GM23338 (cell line): ENCODE measurements around the gene MYO1A. TPM values are rescaled to one million over a fixed set of nuclear protein-coding genes. Genes with fewer than 3 reads are reported as not detected.
A peak's percentile ranks its signal among the peaks of the same experiment; 100 is the strongest.

Source experiments
- ATAC-seq: fragments of 200-7000 bp; cut with Tn5 transposase; 3 replicates; pipeline ENCODE4 v1.9.1; 2020
- DNase-seq: peaks from one replicate; pipeline ENCODE4 v3.0.0-alpha.2; 2015; ENCODE audit warnings: low spot score
- H2AFZ ChIP-seq: fragments of 200-600 bp; sonication (generic); 2 replicates; pipeline ENCODE4 v1.8.0; 2016; ENCODE audit warnings: antibody characterized with exemption, mild to moderate bottlenecking, moderate library complexity
- H3F3A ChIP-seq: fragments of 200-600 bp; sonication (generic); replicated peaks from 2 replicates; pipeline ENCODE4 v1.8.0; 2017; ENCODE audit warnings: antibody characterized with exemption, mixed run types, low read depth
- H3K27ac ChIP-seq: fragments of 200-600 bp; sonication (generic); 2 replicates; pipeline ENCODE4 v1.6.1; 2016; ENCODE audit warnings: low read depth
- H3K27me3 ChIP-seq: fragments of 200-600 bp; sonication (generic); 2 replicates; pipeline ENCODE4 v1.8.0; 2016; ENCODE audit warnings: mild to moderate bottlenecking, mixed run types, moderate library complexity; ENCODE audit not compliant: insufficient read depth
- H3K36me3 ChIP-seq: fragments of 200-600 bp; sonication (generic); 2 replicates; pipeline ENCODE4 v1.8.0; 2016; ENCODE audit warnings: mild to moderate bottlenecking; ENCODE audit not compliant: insufficient read depth
- H3K4me1 ChIP-seq: fragments of 200-600 bp; sonication (generic); 2 replicates; pipeline ENCODE4 v1.8.0; 2016; ENCODE audit warnings: mild to moderate bottlenecking, moderate library complexity; ENCODE audit not compliant: insufficient read depth
- H3K4me2 ChIP-seq: fragments of 200-600 bp; sonication (generic); 2 replicates; pipeline ENCODE4 v1.7.1; 2017; ENCODE audit warnings: mixed run types
- H3K4me3 ChIP-seq: fragments of 200-600 bp; sonication (generic); 2 replicates; pipeline ENCODE4 v1.6.1; 2016; ENCODE audit warnings: mixed run types
- H3K79me2 ChIP-seq: fragments of 200-600 bp; sonication (generic); replicated peaks from 2 replicates; pipeline ENCODE4 v1.8.0; 2017; ENCODE audit warnings: mild to moderate bottlenecking; ENCODE audit not compliant: insufficient read depth
- H3K9me2 ChIP-seq: fragments of 200-600 bp; sonication (generic); 2 replicates; pipeline ENCODE4 v1.8.0; 2017; ENCODE audit not compliant: insufficient read depth
- H4K20me1 ChIP-seq: fragments of 200-600 bp; sonication (generic); replicated peaks from 2 replicates; pipeline ENCODE4 v1.8.0; 2017; ENCODE audit warnings: mild to moderate bottlenecking; ENCODE audit not compliant: insufficient read depth
- H3K27ac Mint-ChIP-seq: 2 replicates; pipeline ENCODE4 v1.8.0; 2020; ENCODE audit warnings: inconsistent platforms, mild to moderate bottlenecking, moderate library complexity, mixed read lengths
- H3K27me3 Mint-ChIP-seq: 3 replicates; pipeline ENCODE4 v1.8.0; 2022; ENCODE audit warnings: low read depth, mild to moderate bottlenecking, moderate library complexity, mixed read lengths, inconsistent platforms; ENCODE audit not compliant: insufficient read depth, poor library complexity
- H3K36me3 Mint-ChIP-seq: 3 replicates; pipeline ENCODE4 v1.8.0; 2021; ENCODE audit warnings: low read depth, mild to moderate bottlenecking, inconsistent platforms, moderate library complexity, mixed read lengths
- H3K4me1 Mint-ChIP-seq: 3 replicates; pipeline ENCODE4 v1.8.0; 2020; ENCODE audit warnings: mild to moderate bottlenecking, inconsistent platforms, mixed read lengths
- H3K4me3 Mint-ChIP-seq: 3 replicates; pipeline ENCODE4 v1.8.0; 2021; ENCODE audit warnings: moderate library complexity, mild to moderate bottlenecking, inconsistent platforms, mixed read lengths
- H3K9me3 Mint-ChIP-seq: 3 replicates; pipeline ENCODE4 v1.8.0; 2020; ENCODE audit warnings: moderate library complexity, mild to moderate bottlenecking, inconsistent platforms, mixed read lengths
- CREB1 ChIP-seq: fragments of 250-450 bp; sonication (Bioruptor Pico); IDR thresholded peaks from 2 replicates; pipeline ENCODE4 v1.5.0; 2020; ENCODE audit warnings: low read depth, mild to moderate bottlenecking, moderate library complexity
- CTCF ChIP-seq, 2 experiments: fragments of 200-600 bp in 1 of 2; sonication (generic) in 1 of 2; conservative IDR thresholded peaks; 2 replicates each; pipeline versions ENCODE4 v1.5.1 to v1.6.1; 2016 to 2017; ENCODE audit warnings: antibody characterized with exemption in 2 of 2, low read depth in 2 of 2, mild to moderate bottlenecking in 2 of 2, moderate library complexity in 1 of 2
- EZH2 ChIP-seq: fragments of 200-600 bp; sonication (generic); IDR thresholded peaks from one replicate; pipeline ENCODE4 v1.8.0; 2017; ENCODE audit warnings: antibody characterized with exemption, mild to moderate bottlenecking, low read depth; ENCODE audit not compliant: unreplicated experiment
- EZH2phosphoT487 ChIP-seq: fragments of 200-600 bp; sonication (generic); IDR thresholded peaks from one replicate; pipeline ENCODE4 v1.8.1; 2018; ENCODE audit warnings: antibody characterized with exemption; ENCODE audit not compliant: unreplicated experiment
- JUNB ChIP-seq: IDR thresholded peaks from one replicate; pipeline ENCODE4 v1.6.1; 2016; ENCODE audit warnings: antibody characterized with exemption; ENCODE audit not compliant: unreplicated experiment
- NANOG ChIP-seq: IDR thresholded peaks from 2 replicates; pipeline ENCODE4 v1.6.1; 2016; ENCODE audit warnings: antibody characterized with exemption, borderline replicate concordance
- POLR2AphosphoS5 ChIP-seq: IDR thresholded peaks from 2 replicates; pipeline ENCODE4 v1.6.1; 2016; ENCODE audit warnings: antibody characterized with exemption, low read depth
- REST ChIP-seq: IDR thresholded peaks from one replicate; pipeline ENCODE4 v1.6.1; 2018; ENCODE audit warnings: antibody characterized with exemption; ENCODE audit not compliant: unreplicated experiment
- STAT1 ChIP-seq: IDR thresholded peaks from one replicate; pipeline ENCODE4 v1.6.1; 2016; ENCODE audit warnings: antibody characterized with exemption; ENCODE audit not compliant: unreplicated experiment
- ZNF114 ChIP-seq: fragments of 250-450 bp; sonication (Bioruptor Pico); IDR thresholded peaks from 2 replicates; pipeline ENCODE4 v1.5.0; 2020; ENCODE audit warnings: mild to moderate bottlenecking, moderate library complexity
- ZNF331 ChIP-seq: fragments of 250-450 bp; sonication (Bioruptor Pico); IDR thresholded peaks from 2 replicates; pipeline ENCODE4 v1.5.0; 2020; ENCODE audit warnings: low read depth, mild to moderate bottlenecking, moderate library complexity
- polyA plus RNA-seq: library from polyadenylated mRNA; unstranded; fragments of >200 nt; fragmentation: Nextera tagmentation; extraction: Ambion mirVana; gene quantifications from 2 replicates; pipeline ENCODE4 v1.2.1, GENCODE V29; 2016
- total RNA-seq: library from RNA; depleted of rRNA; stranded (reverse); fragments of >200 nt; shearing (Covaris generic); gene quantifications from 2 replicates; pipeline ENCODE4 v1.2.3, GENCODE V29; 2014
- TF ChIP-seq, protein P1 (sequence below): fragments of 250-450 bp; sonication (Bioruptor Pico); IDR thresholded peaks from 2 replicates; pipeline ENCODE4 v1.5.0; 2020; ENCODE audit warnings: mild to moderate bottlenecking, moderate library complexity
- TF ChIP-seq, protein P2 (sequence below): IDR thresholded peaks from 2 replicates; pipeline ENCODE4 v1.6.1; 2016; ENCODE audit warnings: antibody characterized with exemption

MYO1A gene
- total and polyA plus RNA-seq, 2 experiments from 2014 or later = not detected

DNA sequence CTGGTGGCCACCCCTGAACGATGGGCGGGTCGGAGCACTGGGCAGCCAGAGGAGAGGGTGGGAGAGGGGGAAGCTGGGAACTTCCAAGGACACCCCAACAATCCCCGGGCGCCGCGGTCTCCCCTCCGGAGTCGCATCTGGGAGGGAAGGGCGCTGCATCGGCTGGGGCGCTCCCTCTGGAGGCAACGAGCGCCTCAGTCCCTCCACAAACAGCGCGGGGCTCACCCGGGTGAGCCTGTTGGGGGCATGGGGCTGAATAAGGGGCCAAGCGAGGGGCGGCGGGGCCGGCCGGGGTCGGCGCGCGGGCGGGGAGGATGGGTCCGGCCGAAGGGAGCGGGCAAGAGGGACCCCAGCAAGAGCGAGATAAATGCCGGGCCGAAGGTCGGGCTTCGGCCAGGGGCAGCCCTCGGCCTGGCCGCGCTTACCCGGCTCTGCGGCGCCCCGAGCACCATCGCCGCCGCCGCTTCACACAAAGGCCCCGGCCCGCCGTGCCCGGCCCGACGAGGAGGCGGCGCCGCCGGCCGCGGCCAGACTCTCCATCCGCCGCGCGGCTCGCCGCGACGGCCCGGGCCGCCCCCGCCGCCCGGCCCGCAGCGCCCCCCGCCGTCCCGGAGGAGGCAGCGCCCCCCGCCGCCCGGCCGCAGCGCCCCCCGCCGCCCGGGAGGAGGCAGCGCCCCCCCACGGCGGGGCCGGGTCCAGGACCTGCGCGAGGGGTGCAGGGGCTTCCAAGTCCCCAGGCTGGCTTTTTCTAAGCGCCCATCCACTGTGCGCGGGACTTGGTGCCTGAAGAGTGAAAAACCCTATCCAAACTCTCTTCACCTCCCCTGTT is 43.7 kb downstream of the MYO1A start, which contains the start of gene ZBTB39:
ZBTB39 (minus strand) TSS at position 567 of the 829 bp plus-strand sequence. CDS start 1,629 bp downstream, outside the sequence.
- no peak for TF ChIP-seq EZH2
- no peak for TF ChIP-seq EZH2phosphoT487
- TF ChIP-seq, protein P1, sequence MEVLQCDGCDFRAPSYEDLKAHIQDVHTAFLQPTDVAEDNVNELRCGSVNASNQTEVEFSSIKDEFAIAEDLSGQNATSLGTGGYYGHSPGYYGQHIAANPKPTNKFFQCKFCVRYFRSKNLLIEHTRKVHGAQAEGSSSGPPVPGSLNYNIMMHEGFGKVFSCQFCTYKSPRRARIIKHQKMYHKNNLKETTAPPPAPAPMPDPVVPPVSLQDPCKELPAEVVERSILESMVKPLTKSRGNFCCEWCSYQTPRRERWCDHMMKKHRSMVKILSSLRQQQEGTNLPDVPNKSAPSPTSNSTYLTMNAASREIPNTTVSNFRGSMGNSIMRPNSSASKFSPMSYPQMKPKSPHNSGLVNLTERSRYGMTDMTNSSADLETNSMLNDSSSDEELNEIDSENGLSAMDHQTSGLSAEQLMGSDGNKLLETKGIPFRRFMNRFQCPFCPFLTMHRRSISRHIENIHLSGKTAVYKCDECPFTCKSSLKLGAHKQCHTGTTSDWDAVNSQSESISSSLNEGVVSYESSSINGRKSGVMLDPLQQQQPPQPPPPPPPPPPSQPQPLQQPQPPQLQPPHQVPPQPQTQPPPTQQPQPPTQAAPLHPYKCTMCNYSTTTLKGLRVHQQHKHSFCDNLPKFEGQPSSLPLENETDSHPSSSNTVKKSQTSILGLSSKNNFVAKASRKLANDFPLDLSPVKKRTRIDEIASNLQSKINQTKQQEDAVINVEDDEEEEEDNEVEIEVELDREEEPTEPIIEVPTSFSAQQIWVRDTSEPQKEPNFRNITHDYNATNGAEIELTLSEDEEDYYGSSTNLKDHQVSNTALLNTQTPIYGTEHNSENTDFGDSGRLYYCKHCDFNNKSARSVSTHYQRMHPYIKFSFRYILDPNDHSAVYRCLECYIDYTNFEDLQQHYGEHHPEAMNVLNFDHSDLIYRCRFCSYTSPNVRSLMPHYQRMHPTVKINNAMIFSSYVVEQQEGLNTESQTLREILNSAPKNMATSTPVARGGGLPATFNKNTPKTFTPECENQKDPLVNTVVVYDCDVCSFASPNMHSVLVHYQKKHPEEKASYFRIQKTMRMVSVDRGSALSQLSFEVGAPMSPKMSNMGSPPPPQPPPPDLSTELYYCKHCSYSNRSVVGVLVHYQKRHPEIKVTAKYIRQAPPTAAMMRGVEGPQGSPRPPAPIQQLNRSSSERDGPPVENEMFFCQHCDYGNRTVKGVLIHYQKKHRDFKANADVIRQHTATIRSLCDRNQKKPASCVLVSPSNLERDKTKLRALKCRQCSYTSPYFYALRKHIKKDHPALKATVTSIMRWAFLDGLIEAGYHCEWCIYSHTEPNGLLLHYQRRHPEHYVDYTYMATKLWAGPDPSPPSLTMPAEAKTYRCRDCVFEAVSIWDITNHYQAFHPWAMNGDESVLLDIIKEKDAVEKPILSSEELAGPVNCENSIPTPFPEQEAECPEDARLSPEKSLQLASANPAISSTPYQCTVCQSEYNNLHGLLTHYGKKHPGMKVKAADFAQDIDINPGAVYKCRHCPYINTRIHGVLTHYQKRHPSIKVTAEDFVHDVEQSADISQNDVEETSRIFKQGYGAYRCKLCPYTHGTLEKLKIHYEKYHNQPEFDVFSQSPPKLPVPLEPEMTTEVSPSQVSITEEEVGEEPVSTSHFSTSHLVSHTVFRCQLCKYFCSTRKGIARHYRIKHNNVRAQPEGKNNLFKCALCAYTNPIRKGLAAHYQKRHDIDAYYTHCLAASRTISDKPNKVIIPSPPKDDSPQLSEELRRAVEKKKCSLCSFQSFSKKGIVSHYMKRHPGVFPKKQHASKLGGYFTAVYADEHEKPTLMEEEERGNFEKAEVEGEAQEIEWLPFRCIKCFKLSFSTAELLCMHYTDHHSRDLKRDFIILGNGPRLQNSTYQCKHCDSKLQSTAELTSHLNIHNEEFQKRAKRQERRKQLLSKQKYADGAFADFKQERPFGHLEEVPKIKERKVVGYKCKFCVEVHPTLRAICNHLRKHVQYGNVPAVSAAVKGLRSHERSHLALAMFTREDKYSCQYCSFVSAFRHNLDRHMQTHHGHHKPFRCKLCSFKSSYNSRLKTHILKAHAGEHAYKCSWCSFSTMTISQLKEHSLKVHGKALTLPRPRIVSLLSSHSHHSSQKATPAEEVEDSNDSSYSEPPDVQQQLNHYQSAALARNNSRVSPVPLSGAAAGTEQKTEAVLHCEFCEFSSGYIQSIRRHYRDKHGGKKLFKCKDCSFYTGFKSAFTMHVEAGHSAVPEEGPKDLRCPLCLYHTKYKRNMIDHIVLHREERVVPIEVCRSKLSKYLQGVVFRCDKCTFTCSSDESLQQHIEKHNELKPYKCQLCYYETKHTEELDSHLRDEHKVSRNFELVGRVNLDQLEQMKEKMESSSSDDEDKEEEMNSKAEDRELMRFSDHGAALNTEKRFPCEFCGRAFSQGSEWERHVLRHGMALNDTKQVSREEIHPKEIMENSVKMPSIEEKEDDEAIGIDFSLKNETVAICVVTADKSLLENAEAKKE (CRISPR knock-in tag) = no peak
- no peak for TF ChIP-seq REST
- no peak for TF ChIP-seq STAT1
- peak; percentile 52 for TF ChIP-seq POLR2AphosphoS5
- peak; percentile 40 to 73 for TF ChIP-seq CTCF (conservative IDR thresholded peaks at IDR 0.05; ENCODE audit: low read depth in 2 of 2)
- no peak for TF ChIP-seq ZNF331
- no peak for TF ChIP-seq ZNF114 (CRISPR knock-in tag)
- TF ChIP-seq NANOG = no peak
- TF ChIP-seq CREB1 = no peak
- TF ChIP-seq, protein P2, sequence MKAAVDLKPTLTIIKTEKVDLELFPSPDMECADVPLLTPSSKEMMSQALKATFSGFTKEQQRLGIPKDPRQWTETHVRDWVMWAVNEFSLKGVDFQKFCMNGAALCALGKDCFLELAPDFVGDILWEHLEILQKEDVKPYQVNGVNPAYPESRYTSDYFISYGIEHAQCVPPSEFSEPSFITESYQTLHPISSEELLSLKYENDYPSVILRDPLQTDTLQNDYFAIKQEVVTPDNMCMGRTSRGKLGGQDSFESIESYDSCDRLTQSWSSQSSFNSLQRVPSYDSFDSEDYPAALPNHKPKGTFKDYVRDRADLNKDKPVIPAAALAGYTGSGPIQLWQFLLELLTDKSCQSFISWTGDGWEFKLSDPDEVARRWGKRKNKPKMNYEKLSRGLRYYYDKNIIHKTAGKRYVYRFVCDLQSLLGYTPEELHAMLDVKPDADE = no peak
- TF ChIP-seq JUNB = no peak
- H3K4me3 Mint-ChIP-seq = peak within 1 kb of the TSS; percentile 93
- H3K27ac ChIP-seq = peak within 1 kb of the TSS; percentile 85; the same call in 1 of the 2 replicates

More for the DNA sequence above, 43.7 kb downstream of the MYO1A start, which contains the start of gene ZBTB39:
- Histone ChIP-seq H3K9me2 (no peaks in the 10 kb centered on the region), H3K4me1 (peaks cover 36% of the 10 kb centered on the region), H3K4me3 (peak within 1 kb of the TSS; percentile 87), H3K27me3 (no peaks in the 10 kb centered on the region), H3K4me2 (peak within 1 kb of the TSS; percentile 87), H2AFZ (peak within 1 kb of the TSS; percentile 95), H3F3A (peaks cover 7% of the 10 kb centered on the region; the same call in 1 of the 2 replicates), H4K20me1 (peaks cover 6% of the 10 kb centered on the region), H3K36me3 (peaks cover 26% of the 10 kb centered on the region), H3K79me2 (peaks cover 38% of the 10 kb centered on the region)
- Mint-ChIP-seq H3K4me1 (peaks cover 45% of the 10 kb centered on the region), H3K36me3 (peaks cover 37% of the 10 kb centered on the region), H3K27me3 (peaks cover 5% of the 10 kb centered on the region), H3K9me3 (no peaks in the 10 kb centered on the region), H3K27ac (peak within 1 kb of the TSS; percentile 63)
- DNase-seq (peak; percentile 86), ATAC-seq (peak; percentile 63)
